Lung (tissue), 12 donors: Measurements from ENCODE around the gene B3GNT5. TPM values are rescaled to one million over a fixed set of nuclear protein-coding genes. Genes with fewer than 3 reads are reported as not detected.
"Not testable (repeated sequence)": the region's sequence is repeated elsewhere in the genome, so short reads cannot be mapped to it uniquely, and the experiment has no call there.

Experiments used
- ATAC-seq: fragments of 200-7000 bp; cut with Tn5 transposase; one replicate; pipeline ENCODE4 v1.9.1; 2020; ENCODE audit warnings: moderate number of reproducible peaks; ENCODE audit not compliant: insufficient read depth, low FRiP score
- DNase-seq, 3 donors: peaks; one replicate each; pipeline ENCODE4 v3.0.0-alpha.2; 2013 to 2017
- H3K27ac ChIP-seq, 2 donors: one replicate each; pipeline ENCODE4 v1.5.1; 2013; ENCODE audit warnings: mild to moderate bottlenecking in 2 of 2, moderate library complexity in 2 of 2, control low read depth in 1 of 2, inconsistent platforms in 1 of 2, low read depth in 1 of 2, low read length in 1 of 2
- H3K27me3 ChIP-seq, 3 donors: one replicate each; pipeline ENCODE4 v1.5.1; 2013; ENCODE audit warnings: low read length in 2 of 3; ENCODE audit not compliant: control insufficient read depth in 3 of 3, insufficient read depth in 3 of 3
- H3K36me3 ChIP-seq, 4 donors: one replicate each; pipeline ENCODE4 v1.5.1; 2013; ENCODE audit warnings: low read length in 4 of 4, mild to moderate bottlenecking in 1 of 4, moderate library complexity in 1 of 4; ENCODE audit not compliant: control insufficient read depth in 4 of 4, insufficient read depth in 4 of 4
- H3K4me1 ChIP-seq, 5 donors: one replicate each; pipeline ENCODE4 v1.5.1; 2013; ENCODE audit warnings: low read length in 5 of 5, mild to moderate bottlenecking in 2 of 5, moderate library complexity in 1 of 5; ENCODE audit not compliant: control insufficient read depth in 5 of 5, insufficient read depth in 5 of 5
- H3K4me3 ChIP-seq: one replicate; pipeline ENCODE4 v1.5.1; 2013; ENCODE audit warnings: mild to moderate bottlenecking, control low read depth, moderate library complexity
- H3K9ac ChIP-seq, 2 donors: one replicate each; pipeline ENCODE4 v1.5.1; 2013; ENCODE audit warnings: low read length in 2 of 2, control low read depth in 1 of 2; ENCODE audit not compliant: insufficient read depth in 1 of 2
- H3K9me3 ChIP-seq, 4 donors: one replicate each; pipeline ENCODE4 v1.5.1; 2013; ENCODE audit warnings: low read length in 3 of 4, mild to moderate bottlenecking in 1 of 4, moderate library complexity in 1 of 4; ENCODE audit not compliant: control insufficient read depth in 4 of 4, insufficient read depth in 3 of 4
- WGBS, 2 donors: extraction: QIAGEN DNeasy Blood & Tissue Kit; methylation state at CpG; one replicate each; pipeline ENCODE4 v1.1.7; 2013; 5-methylcytosine and 5-hydroxymethylcytosine counted together
- polyA plus RNA-seq, 2 donors: library from polyadenylated mRNA; stranded (reverse); fragments of 200-250 nt; gene quantifications; one replicate each; pipeline ENCODE4 v1.2.1, GENCODE V29; 2013
- total RNA-seq, 2 donors: library from RNA; depleted of rRNA in 1 of 2; stranded (reverse); fragments of >200 nt in 1 of 2; gene quantifications; one replicate each; pipeline ENCODE4 v1.2.1, GENCODE V29; 2014 to 2021
- TF ChIP-seq, protein P1 (sequence below): IDR thresholded peaks from 2 replicates; pipeline ENCODE4 v1.5.1; 2012; ENCODE audit warnings: mild to moderate bottlenecking; ENCODE audit errors: control extremely low read depth, extremely low read depth
- donor health status: control.
- donor health status: control.
- donor health status: Bipolar disorder and iron deficiency.
- donor health status: healthy.
- donor health status: DM: yes; HTN: yes; CAD: no.

B3GNT5 gene
- total and polyA plus RNA-seq, 4 donors = 13.5 to 43.1 (median 26.8) TPM

GRCh38 chr3:183227586-183227985 lies 25.5 kb upstream of the B3GNT5 start:
- no peaks in the 10 kb centered on the region for H3K36me3 ChIP-seq
- H3K4me3 ChIP-seq = no peak overlapping the region
- no peak overlapping the region for H3K27ac ChIP-seq
- TF ChIP-seq, protein P1, sequence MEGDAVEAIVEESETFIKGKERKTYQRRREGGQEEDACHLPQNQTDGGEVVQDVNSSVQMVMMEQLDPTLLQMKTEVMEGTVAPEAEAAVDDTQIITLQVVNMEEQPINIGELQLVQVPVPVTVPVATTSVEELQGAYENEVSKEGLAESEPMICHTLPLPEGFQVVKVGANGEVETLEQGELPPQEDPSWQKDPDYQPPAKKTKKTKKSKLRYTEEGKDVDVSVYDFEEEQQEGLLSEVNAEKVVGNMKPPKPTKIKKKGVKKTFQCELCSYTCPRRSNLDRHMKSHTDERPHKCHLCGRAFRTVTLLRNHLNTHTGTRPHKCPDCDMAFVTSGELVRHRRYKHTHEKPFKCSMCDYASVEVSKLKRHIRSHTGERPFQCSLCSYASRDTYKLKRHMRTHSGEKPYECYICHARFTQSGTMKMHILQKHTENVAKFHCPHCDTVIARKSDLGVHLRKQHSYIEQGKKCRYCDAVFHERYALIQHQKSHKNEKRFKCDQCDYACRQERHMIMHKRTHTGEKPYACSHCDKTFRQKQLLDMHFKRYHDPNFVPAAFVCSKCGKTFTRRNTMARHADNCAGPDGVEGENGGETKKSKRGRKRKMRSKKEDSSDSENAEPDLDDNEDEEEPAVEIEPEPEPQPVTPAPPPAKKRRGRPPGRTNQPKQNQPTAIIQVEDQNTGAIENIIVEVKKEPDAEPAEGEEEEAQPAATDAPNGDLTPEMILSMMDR = no peak
- 93 to 98% methylated on average over 4 of the region's 4 CpGs for WGBS, 2 donors
- H3K9me3 ChIP-seq = no peaks in the 10 kb centered on the region
- no peak for ATAC-seq
- no peaks in the 10 kb centered on the region for H3K27me3 ChIP-seq
- DNase-seq = no peak
- H3K9ac ChIP-seq = no peak overlapping the region
- no peaks in the 10 kb centered on the region for H3K4me1 ChIP-seq

GRCh38 chr3:183229178-183229577 lies 23.9 kb upstream of the B3GNT5 start:
- TF ChIP-seq, protein P1 = no peak
- WGBS, 2 donors = 90 to 94% methylated on average over 1 of the region's 1 CpG

GRCh38 chr3:183230251-183230650 lies 22.8 kb upstream of the B3GNT5 start:
- not testable (repeated sequence) for DNase-seq, H3K4me1 ChIP-seq, H3K9ac ChIP-seq, H3K9me3 ChIP-seq, H3K27ac ChIP-seq, H3K27me3 ChIP-seq, H3K36me3 ChIP-seq, H3K4me3 ChIP-seq, ATAC-seq
- 96 to 97% methylated on average over 8 of the region's 8 CpGs for WGBS, 2 donors

More at GRCh38 chr3:183229178-183229577, 23.9 kb upstream of the B3GNT5 start:
- H3K27ac ChIP-seq = no peak overlapping the region
- H3K27me3 ChIP-seq = no peaks in the 10 kb centered on the region
- no peaks in the 10 kb centered on the region for H3K36me3 ChIP-seq
- no peak overlapping the region for H3K9ac ChIP-seq
- DNase-seq (no peak), ATAC-seq (no peak)
- no peak overlapping the region for H3K4me3 ChIP-seq
- H3K4me1 ChIP-seq = no peaks in the 10 kb centered on the region
- H3K9me3 ChIP-seq = no peaks in the 10 kb centered on the region

GRCh38 chr3:183230826-183231225 lies 22.2 kb upstream of the B3GNT5 start:
- ATAC-seq (no peak), DNase-seq (no peak)
- no peaks in the 10 kb centered on the region for H3K27me3 ChIP-seq
- H3K4me1 ChIP-seq = no peaks in the 10 kb centered on the region
- no peak overlapping the region for H3K27ac ChIP-seq
- H3K9ac ChIP-seq = no peak overlapping the region
- 94 to 98% methylated on average over 3 of the region's 3 CpGs for WGBS, 2 donors
- H3K9me3 ChIP-seq = no peaks in the 10 kb centered on the region
- TF ChIP-seq, protein P1 = no peak
- no peak overlapping the region for H3K4me3 ChIP-seq
- H3K36me3 ChIP-seq = no peaks in the 10 kb centered on the region
